ENCODE results near the gene STMN1. TPM values are rescaled to one million over a fixed set of nuclear protein-coding genes. Genes with fewer than 3 reads are reported as not detected.

STMN1 gene
- polyA plus RNA-seq, 2 of the 4 experiments (the other 2 are of a cell fraction) = 82.4 to 145 TPM

GRCh38 chr1:25945761-25946160 is 39.5 kb upstream of the STMN1 start:
- Histone ChIP-seq H3K9me3 (no peaks in the 10 kb centered on the region), H3K4me3 (no peak overlapping the region), H3K4me1 (no peaks in the 10 kb centered on the region), H3K4me2 (no peak overlapping the region), H3K27ac (no peak overlapping the region)
- no peak for FAIRE-seq
- ChIA-PET POLR2A (no interaction called here), CTCF (interaction anchor here (2.5 kb wide), 1 partner anchor 51 kb away, joined by 8 read pairs; no protein-coding TSS in a partner anchor)
- TF ChIP-seq NPAS2 (CRISPR knock-in tag; IDR thresholded peaks at IDR 0.05; ENCODE audit: borderline replicate concordance) (no peak), CBX8 (IDR thresholded peaks at IDR 0.05) (no peak), BHLHE40 (IDR thresholded peaks at IDR 0.05; ENCODE audit: low read depth, low read length) (no peak), GATA3 (IDR thresholded peaks at IDR 0.05; ENCODE audit: borderline replicate concordance) (no peak), ESRRA (IDR thresholded peaks at IDR 0.05; ENCODE audit: borderline replicate concordance, low read length) (no peak), HOXA7 (CRISPR knock-in tag; IDR thresholded peaks at IDR 0.05) (no peak), NR3C1 (IDR thresholded peaks at IDR 0.05) (no peak), POLR2AphosphoS2 (conservative IDR thresholded peaks at IDR 0.05; ENCODE audit: low read length) (no peak), MAZ (IDR thresholded peaks at IDR 0.05; ENCODE audit: borderline replicate concordance, low read depth, low read length) (no peak), EHF (CRISPR knock-in tag; IDR thresholded peaks at IDR 0.05) (no peak), RNF2 (IDR thresholded peaks at IDR 0.05; ENCODE audit: borderline replicate concordance, low read depth) (no peak), EHMT2 (IDR thresholded peaks at IDR 0.05; ENCODE audit: low read depth) (no peak), FOSL2 (IDR thresholded peaks at IDR 0.05) (no peak), FOSL2 (CRISPR knock-in tag; IDR thresholded peaks at IDR 0.05) (no peak), CTCF (IDR thresholded peaks at IDR 0.05) (no peak), NFE2L2 (conservative IDR thresholded peaks at IDR 0.05; ENCODE audit: low read length) (no peak)
- TF ChIP-seq, protein P1, sequence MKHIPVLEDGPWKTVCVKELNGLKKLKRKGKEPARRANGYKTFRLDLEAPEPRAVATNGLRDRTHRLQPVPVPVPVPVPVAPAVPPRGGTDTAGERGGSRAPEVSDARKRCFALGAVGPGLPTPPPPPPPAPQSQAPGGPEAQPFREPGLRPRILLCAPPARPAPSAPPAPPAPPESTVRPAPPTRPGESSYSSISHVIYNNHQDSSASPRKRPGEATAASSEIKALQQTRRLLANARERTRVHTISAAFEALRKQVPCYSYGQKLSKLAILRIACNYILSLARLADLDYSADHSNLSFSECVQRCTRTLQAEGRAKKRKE (CRISPR knock-in tag; IDR thresholded peaks at IDR 0.05; ENCODE audit: low read depth) = no peak
- TF ChIP-seq, protein P2, sequence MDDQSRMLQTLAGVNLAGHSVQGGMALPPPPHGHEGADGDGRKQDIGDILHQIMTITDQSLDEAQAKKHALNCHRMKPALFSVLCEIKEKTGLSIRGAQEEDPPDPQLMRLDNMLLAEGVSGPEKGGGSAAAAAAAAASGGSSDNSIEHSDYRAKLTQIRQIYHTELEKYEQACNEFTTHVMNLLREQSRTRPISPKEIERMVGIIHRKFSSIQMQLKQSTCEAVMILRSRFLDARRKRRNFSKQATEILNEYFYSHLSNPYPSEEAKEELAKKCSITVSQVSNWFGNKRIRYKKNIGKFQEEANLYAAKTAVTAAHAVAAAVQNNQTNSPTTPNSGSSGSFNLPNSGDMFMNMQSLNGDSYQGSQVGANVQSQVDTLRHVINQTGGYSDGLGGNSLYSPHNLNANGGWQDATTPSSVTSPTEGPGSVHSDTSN (IDR thresholded peaks at IDR 0.05) = no peak
- TF ChIP-seq, protein P3, sequence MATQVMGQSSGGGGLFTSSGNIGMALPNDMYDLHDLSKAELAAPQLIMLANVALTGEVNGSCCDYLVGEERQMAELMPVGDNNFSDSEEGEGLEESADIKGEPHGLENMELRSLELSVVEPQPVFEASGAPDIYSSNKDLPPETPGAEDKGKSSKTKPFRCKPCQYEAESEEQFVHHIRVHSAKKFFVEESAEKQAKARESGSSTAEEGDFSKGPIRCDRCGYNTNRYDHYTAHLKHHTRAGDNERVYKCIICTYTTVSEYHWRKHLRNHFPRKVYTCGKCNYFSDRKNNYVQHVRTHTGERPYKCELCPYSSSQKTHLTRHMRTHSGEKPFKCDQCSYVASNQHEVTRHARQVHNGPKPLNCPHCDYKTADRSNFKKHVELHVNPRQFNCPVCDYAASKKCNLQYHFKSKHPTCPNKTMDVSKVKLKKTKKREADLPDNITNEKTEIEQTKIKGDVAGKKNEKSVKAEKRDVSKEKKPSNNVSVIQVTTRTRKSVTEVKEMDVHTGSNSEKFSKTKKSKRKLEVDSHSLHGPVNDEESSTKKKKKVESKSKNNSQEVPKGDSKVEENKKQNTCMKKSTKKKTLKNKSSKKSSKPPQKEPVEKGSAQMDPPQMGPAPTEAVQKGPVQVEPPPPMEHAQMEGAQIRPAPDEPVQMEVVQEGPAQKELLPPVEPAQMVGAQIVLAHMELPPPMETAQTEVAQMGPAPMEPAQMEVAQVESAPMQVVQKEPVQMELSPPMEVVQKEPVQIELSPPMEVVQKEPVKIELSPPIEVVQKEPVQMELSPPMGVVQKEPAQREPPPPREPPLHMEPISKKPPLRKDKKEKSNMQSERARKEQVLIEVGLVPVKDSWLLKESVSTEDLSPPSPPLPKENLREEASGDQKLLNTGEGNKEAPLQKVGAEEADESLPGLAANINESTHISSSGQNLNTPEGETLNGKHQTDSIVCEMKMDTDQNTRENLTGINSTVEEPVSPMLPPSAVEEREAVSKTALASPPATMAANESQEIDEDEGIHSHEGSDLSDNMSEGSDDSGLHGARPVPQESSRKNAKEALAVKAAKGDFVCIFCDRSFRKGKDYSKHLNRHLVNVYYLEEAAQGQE (IDR thresholded peaks at IDR 0.05) = no peak
- TF ChIP-seq, protein P4, sequence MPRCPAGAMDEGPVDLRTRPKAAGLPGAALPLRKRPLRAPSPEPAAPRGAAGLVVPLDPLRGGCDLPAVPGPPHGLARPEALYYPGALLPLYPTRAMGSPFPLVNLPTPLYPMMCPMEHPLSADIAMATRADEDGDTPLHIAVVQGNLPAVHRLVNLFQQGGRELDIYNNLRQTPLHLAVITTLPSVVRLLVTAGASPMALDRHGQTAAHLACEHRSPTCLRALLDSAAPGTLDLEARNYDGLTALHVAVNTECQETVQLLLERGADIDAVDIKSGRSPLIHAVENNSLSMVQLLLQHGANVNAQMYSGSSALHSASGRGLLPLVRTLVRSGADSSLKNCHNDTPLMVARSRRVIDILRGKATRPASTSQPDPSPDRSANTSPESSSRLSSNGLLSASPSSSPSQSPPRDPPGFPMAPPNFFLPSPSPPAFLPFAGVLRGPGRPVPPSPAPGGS (IDR thresholded peaks at IDR 0.05) = no peak
- WGBS (ENCODE audit: missing lambda C conversion rate) = 72% methylated on average over 5 of the region's 5 CpGs
- ATAC-seq = no peak
- no peak for DNase-seq (ENCODE audit: low read depth in 1 of 2, low spot score in 1 of 2)

Data from A549 (cell line).